ENCODE measurements around the gene SIKE1. TPM values are rescaled to one million over a fixed set of nuclear protein-coding genes. Genes with fewer than 3 reads are reported as not detected.

SIKE1 gene
- total RNA-seq, 8 experiments from 2014 or later, result 68.3 to 141 (median 92.4) TPM

DNA sequence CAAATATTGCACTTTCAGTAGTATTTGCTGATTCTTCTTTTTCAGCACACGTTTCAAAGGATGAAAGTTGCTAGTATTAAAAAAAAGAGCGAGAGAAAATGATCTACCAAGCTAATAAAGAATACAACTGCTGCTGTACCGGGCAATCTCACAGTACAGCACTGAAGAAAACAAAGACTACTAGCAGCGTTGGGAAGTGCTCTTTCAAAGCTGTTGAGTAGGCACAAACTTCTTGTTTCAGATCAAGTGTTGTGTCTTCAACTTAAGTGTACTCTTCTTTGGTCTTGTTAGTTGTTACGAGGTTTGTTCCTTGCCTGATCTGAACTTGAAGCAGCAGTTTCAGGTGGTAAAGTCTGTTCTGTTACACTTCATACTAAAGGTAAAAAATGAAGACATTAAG is 30.6 kb downstream of the SIKE1 start:
- ATAC-seq (replicated peaks in 6 of 8), result no peak
- Histone ChIP-seq H3K4me1 (replicated peaks in 1 of 2) (peaks cover 20 to 25% of the 10 kb centered on the region in 2 donors), H3K27ac (no peak overlapping the region), H3K4me3 (no peak overlapping the region)
- in situ Hi-C loops (cut with MboI; ENCODE audit: low pct_unique_long_range_greater_than_20kb in 2 of 9, low sequenced_read_pairs in 9 of 9, unreplicated experiment in 9 of 9), result no loop called here
- 67 to 100% (median 87%) methylated on average over 3 to 5 of the region's 5 CpGs for WGBS, 10 experiments

DNA sequence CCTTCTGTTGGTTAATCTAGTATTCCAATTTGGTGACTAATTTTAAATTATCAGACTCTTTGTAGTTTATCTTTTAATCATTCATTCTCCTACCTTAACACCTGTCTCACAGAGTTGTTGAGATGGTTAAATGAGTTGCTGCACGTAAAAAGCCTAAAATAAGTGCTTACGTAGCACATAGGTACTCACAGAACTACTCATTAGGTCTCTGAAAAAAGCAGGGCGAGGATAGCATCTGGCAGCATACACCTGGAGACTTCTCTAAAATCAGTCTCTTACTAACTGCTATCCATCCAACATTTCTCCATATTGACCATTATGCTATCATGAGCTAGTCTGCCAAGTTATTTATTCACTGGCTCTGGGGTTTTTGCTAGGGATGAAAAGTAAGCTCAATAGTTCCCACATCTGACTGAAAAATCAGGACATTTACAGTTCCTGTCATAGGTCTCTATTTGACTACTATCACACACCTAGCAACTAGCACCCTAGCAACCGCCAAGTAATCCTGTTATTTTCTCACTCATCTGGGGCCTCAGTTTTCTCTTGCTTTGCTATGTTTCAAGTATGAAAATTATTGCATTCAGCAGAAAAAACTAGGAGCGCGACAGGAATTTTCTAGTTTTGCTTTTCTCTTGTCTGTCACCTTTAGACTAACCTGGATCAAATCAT is 33.9 kb downstream of the SIKE1 start:
- H3K4me1 ChIP-seq (replicated peaks in 1 of 2), result peaks cover 10 to 17% of the 10 kb centered on the region in 2 donors
- WGBS, 10 experiments, result 72 to 100% (median 88%) methylated on average over 1 to 6 of the region's 6 CpGs
- ATAC-seq (replicated peaks in 6 of 8), result peak in 4 of 8 experiments; percentile 23 to 65 (median 39)
- in situ Hi-C loops (cut with MboI; ENCODE audit: low pct_unique_long_range_greater_than_20kb in 2 of 9, low sequenced_read_pairs in 9 of 9, unreplicated experiment in 9 of 9), result no loop called here
- H3K27ac ChIP-seq, result no peak overlapping the region
- H3K4me3 ChIP-seq, result no peak overlapping the region

- no peak for ATAC-seq (replicated peaks in 6 of 8)
- in situ Hi-C loops (cut with MboI; ENCODE audit: low pct_unique_long_range_greater_than_20kb in 2 of 9, low sequenced_read_pairs in 9 of 9, unreplicated experiment in 9 of 9), result no loop called here
- WGBS, 10 experiments, result 44 to 100% (median 88%) methylated on average over 1 to 2 of the region's 2 CpGs; no CpG with 5 or more reads in 1 of the 10 experiments
- H3K27ac ChIP-seq, result no peak overlapping the region
- no peak overlapping the region for H3K4me3 ChIP-seq
- H3K4me1 ChIP-seq (replicated peaks in 1 of 2), result peaks cover 3 to 4% of the 10 kb centered on the region in 2 donors
Measured at GRCh38 chr1:114745291-114745690, 35.2 kb downstream of the SIKE1 start.

DNA sequence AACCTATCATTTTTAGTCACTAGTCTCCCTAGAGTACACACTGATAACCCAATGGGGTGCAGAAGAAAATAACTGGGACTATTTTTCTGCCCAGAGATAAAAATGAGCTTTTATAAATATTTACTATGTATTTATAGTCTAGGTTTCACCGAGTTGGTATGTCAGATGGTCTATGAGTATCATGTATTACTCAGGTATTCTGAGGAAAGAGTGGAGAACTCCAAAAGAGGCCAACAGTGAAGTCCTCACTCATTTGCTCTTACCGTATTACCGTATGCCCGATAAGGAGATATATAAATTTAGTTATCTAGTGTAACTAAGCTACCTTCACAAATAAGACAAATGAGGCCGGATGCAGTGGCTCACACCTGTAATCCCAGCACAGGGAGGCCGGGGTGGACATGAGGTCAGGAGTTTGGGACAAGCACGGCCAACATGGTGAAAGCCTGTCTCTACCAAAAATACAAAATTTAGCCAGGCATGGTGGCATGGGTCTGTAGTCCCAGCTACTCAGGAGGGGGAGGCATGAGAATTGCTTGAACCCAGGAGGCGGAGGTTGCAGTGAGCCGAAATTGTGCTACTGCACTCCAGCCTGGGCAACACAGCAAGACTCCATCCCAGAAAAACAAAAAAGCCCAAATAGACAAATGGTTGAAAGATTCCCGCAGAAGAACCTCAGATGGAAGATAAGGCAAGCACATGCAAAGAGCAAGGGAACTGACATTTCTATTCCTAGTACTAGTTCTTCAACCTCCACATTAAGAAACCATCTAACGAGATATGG is 38.3 kb downstream of the SIKE1 start:
- 92 to 100% (median 99%) methylated on average over 2 to 11 of the region's 11 CpGs for WGBS, 10 experiments
- in situ Hi-C loops (cut with MboI; ENCODE audit: low pct_unique_long_range_greater_than_20kb in 2 of 9, low sequenced_read_pairs in 9 of 9, unreplicated experiment in 9 of 9), result no loop called here

DNA sequence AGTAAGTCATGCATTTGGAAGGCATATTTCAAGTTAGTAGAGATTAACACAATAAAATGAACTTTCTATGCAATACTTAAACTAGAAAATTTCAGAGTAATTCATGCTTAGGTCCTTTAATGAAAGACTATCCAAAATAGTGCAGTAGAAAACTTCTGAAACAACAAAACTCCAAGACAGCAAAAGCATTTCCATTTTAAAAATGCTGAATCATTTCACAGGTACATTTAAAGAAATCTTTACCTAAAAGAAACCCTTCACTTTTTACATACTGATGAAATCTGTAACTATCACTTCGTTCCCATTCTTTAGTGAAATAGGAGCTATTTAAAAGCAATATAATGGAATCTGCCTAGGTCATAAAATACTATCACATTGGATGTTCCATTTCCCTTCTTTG is 40.2 kb downstream of the SIKE1 start:
- no peak overlapping the region for H3K27ac ChIP-seq
- H3K4me3 ChIP-seq, result no peak overlapping the region
- ATAC-seq (replicated peaks in 6 of 8), result no peak
- H3K4me1 ChIP-seq (replicated peaks in 1 of 2), result no peaks in the 10 kb centered on the region
- in situ Hi-C loops (cut with MboI; ENCODE audit: low pct_unique_long_range_greater_than_20kb in 2 of 9, low sequenced_read_pairs in 9 of 9, unreplicated experiment in 9 of 9), result no loop called here
- 94 to 100% (median 100%) methylated on average over 1 of the region's 1 CpG for WGBS, 10 experiments

More for the DNA sequence above, 38.3 kb downstream of the SIKE1 start:
- no peaks in the 10 kb centered on the region for H3K4me1 ChIP-seq (replicated peaks in 1 of 2)
- ATAC-seq (replicated peaks in 6 of 8), result no peak
- H3K27ac ChIP-seq, result no peak overlapping the region
- H3K4me3 ChIP-seq, result no peak overlapping the region

DNA sequence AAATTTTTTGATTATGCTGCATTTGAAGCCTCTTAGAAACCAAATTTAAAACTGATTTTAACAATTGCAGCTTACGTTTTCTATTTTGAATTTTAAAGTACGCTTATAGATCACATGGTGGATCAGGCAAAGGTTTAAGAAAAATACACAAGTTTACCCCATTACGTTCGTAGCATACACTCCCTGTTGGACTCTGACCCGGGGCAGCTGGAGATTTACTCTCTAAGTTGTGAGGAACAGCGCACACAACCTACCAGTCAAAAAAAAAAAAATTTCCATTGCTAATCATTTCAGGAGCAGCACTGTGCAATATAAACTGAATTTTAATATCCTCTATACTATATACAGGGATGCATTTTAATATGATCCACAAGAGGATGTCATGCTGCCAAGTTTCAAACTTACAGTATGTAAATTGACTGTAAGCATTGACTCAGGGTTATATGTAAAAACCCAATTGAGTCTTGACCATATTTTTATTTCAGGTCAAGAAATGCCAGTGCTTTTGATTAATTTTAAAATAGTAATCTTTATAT is 43.1 kb downstream of the SIKE1 start:
- WGBS, 10 experiments, result 0 to 100% (median 94%) methylated on average over 3 to 6 of the region's 6 CpGs; no CpG with 5 or more reads in 1 of the 10 experiments
- Histone ChIP-seq H3K4me3 (no peak overlapping the region), H3K27ac (no peak overlapping the region), H3K4me1 (replicated peaks in 1 of 2) (no peaks in the 10 kb centered on the region)
- in situ Hi-C loops (cut with MboI; ENCODE audit: low pct_unique_long_range_greater_than_20kb in 2 of 9, low sequenced_read_pairs in 9 of 9, unreplicated experiment in 9 of 9), result no loop called here
- ATAC-seq (replicated peaks in 6 of 8), result peak in 1 of 8 experiments; percentile 95

DNA sequence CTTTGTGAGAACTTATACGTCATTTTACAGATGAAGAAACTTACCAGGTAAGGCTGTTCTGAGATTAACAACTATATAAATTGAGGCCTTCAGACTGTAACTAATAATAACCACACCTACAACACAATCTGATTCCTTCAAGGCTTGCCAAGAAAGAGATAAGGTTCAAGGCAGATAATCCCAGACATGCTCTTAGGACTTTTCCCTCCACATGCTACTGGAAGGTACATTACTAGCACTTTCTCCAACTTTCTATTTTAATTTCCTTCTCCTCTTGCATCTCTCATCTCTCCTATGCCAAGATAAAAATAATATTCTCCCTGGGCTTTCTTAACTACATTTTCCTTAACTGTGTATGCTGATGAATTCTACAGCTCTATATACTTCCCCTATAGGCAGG is 45.0 kb downstream of the SIKE1 start:
- no peak for ATAC-seq (replicated peaks in 6 of 8)
- in situ Hi-C loops (cut with MboI; ENCODE audit: low pct_unique_long_range_greater_than_20kb in 2 of 9, low sequenced_read_pairs in 9 of 9, unreplicated experiment in 9 of 9), result no loop called here

GRCh38 chr1:114729782-114730181 is 50.7 kb downstream of the SIKE1 start:
- 89 to 100% (median 100%) methylated on average over 1 of the region's 1 CpG; no CpG with 5 or more reads in 3 of the 10 experiments for WGBS, 10 experiments
- in situ Hi-C loops (cut with MboI; ENCODE audit: low pct_unique_long_range_greater_than_20kb in 2 of 9, low sequenced_read_pairs in 9 of 9, unreplicated experiment in 9 of 9), result no loop called here
- Histone ChIP-seq H3K27ac (no peak overlapping the region), H3K4me3 (no peak overlapping the region), H3K4me1 (replicated peaks in 1 of 2) (no peaks in the 10 kb centered on the region)
- ATAC-seq (replicated peaks in 6 of 8), result no peak

More for the DNA sequence above, 45.0 kb downstream of the SIKE1 start:
- H3K27ac ChIP-seq, result no peak overlapping the region
- WGBS, 10 experiments, result 67 to 100% (median 100%) methylated on average over 1 of the region's 1 CpG; no CpG with 5 or more reads in 1 of the 10 experiments
- no peaks in the 10 kb centered on the region for H3K4me1 ChIP-seq (replicated peaks in 1 of 2)
- no peak overlapping the region for H3K4me3 ChIP-seq

DNA sequence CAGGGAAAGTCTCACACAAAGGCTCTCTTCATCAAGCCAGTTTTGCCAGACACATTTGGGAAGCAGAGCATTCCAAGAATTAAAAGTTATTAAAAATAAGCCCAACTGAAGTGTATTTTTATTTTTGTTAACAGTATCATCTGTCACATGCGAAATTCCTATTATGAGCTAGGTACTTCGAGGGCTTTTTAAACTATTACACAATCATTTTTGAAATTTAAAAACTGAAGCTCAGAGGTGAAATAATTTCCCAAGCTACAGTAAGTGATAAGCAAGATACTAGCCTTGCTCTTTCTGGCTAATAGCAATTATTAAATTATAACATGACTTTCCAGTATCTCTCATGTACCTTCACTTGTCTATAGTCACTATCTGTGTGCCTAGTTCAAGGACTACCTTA is 51.9 kb downstream of the SIKE1 start:
- in situ Hi-C loops (cut with MboI; ENCODE audit: low pct_unique_long_range_greater_than_20kb in 2 of 9, low sequenced_read_pairs in 9 of 9, unreplicated experiment in 9 of 9), result no loop called here
- H3K4me1 ChIP-seq (replicated peaks in 1 of 2), result no peaks in the 10 kb centered on the region
- H3K27ac ChIP-seq, result no peak overlapping the region
- no peak for ATAC-seq (replicated peaks in 6 of 8)
- 60 to 97% (median 81%) methylated on average over 1 to 2 of the region's 2 CpGs; no CpG with 5 or more reads in 1 of the 10 experiments for WGBS, 10 experiments
- H3K4me3 ChIP-seq, result no peak overlapping the region

DNA sequence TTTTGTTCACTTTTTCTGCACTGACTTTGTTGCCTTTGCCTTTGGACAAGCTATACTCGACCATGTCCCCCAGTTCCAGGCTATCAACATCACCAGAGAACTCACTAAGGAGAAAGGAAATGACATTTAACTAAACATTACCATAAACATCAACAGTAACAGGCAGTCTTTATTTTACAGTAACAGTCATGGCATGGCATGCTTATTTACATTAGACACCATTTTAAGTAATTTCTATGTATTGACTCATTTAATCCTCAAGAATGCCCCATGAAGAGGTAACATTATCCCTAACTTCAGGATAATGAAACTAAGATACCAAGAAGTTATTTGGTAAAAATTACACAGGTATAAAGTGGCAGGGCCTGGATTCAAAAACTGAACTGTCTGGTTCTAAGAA is 55.3 kb downstream of the SIKE1 start:
- Histone ChIP-seq H3K4me3 (no peak overlapping the region), H3K4me1 (replicated peaks in 1 of 2) (no peaks in the 10 kb centered on the region), H3K27ac (no peak overlapping the region)
- 70 to 100% (median 100%) methylated on average over 1 of the region's 1 CpG; no CpG with 5 or more reads in 1 of the 10 experiments for WGBS, 10 experiments
- in situ Hi-C loops (cut with MboI; ENCODE audit: low pct_unique_long_range_greater_than_20kb in 2 of 9, low sequenced_read_pairs in 9 of 9, unreplicated experiment in 9 of 9), result no loop called here
- ATAC-seq (replicated peaks in 6 of 8), result no peak

GRCh38 chr1:114723915-114724314 is 56.6 kb downstream of the SIKE1 start:
- in situ Hi-C loops (cut with MboI; ENCODE audit: low pct_unique_long_range_greater_than_20kb in 2 of 9, low sequenced_read_pairs in 9 of 9, unreplicated experiment in 9 of 9), result no loop called here
- 85 to 100% (median 100%) methylated on average over 1 of the region's 1 CpG; no CpG with 5 or more reads in 2 of the 10 experiments for WGBS, 10 experiments
- Histone ChIP-seq H3K4me1 (replicated peaks in 1 of 2) (no peaks in the 10 kb centered on the region), H3K27ac (no peak overlapping the region), H3K4me3 (no peak overlapping the region)
- no peak for ATAC-seq (replicated peaks in 6 of 8)

- Histone ChIP-seq H3K4me1 (replicated peaks in 1 of 2) (no peaks in the 10 kb centered on the region), H3K4me3 (no peak overlapping the region), H3K27ac (no peak overlapping the region)
- 0 to 79% (median 0%) methylated on average over 1 of the region's 1 CpG; no CpG with 5 or more reads in 1 of the 10 experiments for whole genome bisulfite sequencing, 10 experiments
- no peak for ATAC-seq (replicated peaks in 6 of 8)
- in situ Hi-C loops (cut with MboI; ENCODE audit: low pct_unique_long_range_greater_than_20kb in 2 of 9, low sequenced_read_pairs in 9 of 9, unreplicated experiment in 9 of 9), result no loop called here
Measured at GRCh38 chr1:114723457-114723856, 57.0 kb downstream of the SIKE1 start.

- no peak for ATAC-seq (replicated peaks in 6 of 8)
- in situ Hi-C loops (cut with MboI; ENCODE audit: low pct_unique_long_range_greater_than_20kb in 2 of 9, low sequenced_read_pairs in 9 of 9, unreplicated experiment in 9 of 9), result no loop called here
- Histone ChIP-seq H3K4me1 (replicated peaks in 1 of 2) (peaks cover 1 to 9% of the 10 kb centered on the region in 2 donors), H3K27ac (no peak overlapping the region), H3K4me3 (no peak overlapping the region)
- 93 to 100% (median 100%) methylated on average over 1 to 4 of the region's 4 CpGs; no CpG with 5 or more reads in 1 of the 10 experiments for WGBS, 10 experiments
Measured at GRCh38 chr1:114720492-114720891, 60.0 kb downstream of the SIKE1 start.

All from motor neuron (in vitro differentiated cells).